NCI-H748 treated with DMSO at 0.1 percent for 48 hours (cell line): ENCODE results near the gene ATP2B2.

ENCODE experiments used
- DNase-seq: peaks from one replicate; lab custom pipeline; 2025; lab: John Stamatoyannopoulos, UW

ATP2B2 gene

GRCh38 chr3:10328460-10329071, 176.8 kb downstream of the ATP2B2 start:
- no peak for DNase-seq

- no peak for DNase-seq
These were observed 177.8 kb downstream of the ATP2B2 start for GRCh38 chr3:10327592-10327991.

GRCh38 chr3:10322352-10322710, 183.1 kb downstream of the ATP2B2 start:
- no peak for DNase-seq

GRCh38 chr3:10321630-10322351, 183.6 kb downstream of the ATP2B2 start:
- DNase-seq: no peak

- DNase-seq: no peak
These were observed 185.1 kb downstream of the ATP2B2 start for GRCh38 chr3:10320320-10320677.

GRCh38 chr3:10319804-10320203, 185.6 kb downstream of the ATP2B2 start:
- DNase-seq: no peak

GRCh38 chr3:10319251-10319650, 186.1 kb downstream of the ATP2B2 start:
- DNase-seq: no peak

- no peak for DNase-seq
These were observed 187.4 kb downstream of the ATP2B2 start for GRCh38 chr3:10317961-10318350.

GRCh38 chr3:10317311-10317960, 187.9 kb downstream of the ATP2B2 start:
- DNase-seq: no peak

GRCh38 chr3:10315771-10316344, 189.5 kb downstream of the ATP2B2 start:
- no peak for DNase-seq

GRCh38 chr3:10315101-10315500, 190.3 kb downstream of the ATP2B2 start:
- DNase-seq: no peak

- no peak for DNase-seq
These were observed 192.5 kb downstream of the ATP2B2 start for GRCh38 chr3:10312861-10313260.

GRCh38 chr3:10312391-10312790, 193.0 kb downstream of the ATP2B2 start:
- no peak for DNase-seq

GRCh38 chr3:10311710-10312109, 193.7 kb downstream of the ATP2B2 start:
- DNase-seq: no peak

- DNase-seq: no peak
These were observed 194.8 kb downstream of the ATP2B2 start for GRCh38 chr3:10310578-10310977.

- no peak for DNase-seq
These were observed 195.7 kb downstream of the ATP2B2 start for GRCh38 chr3:10309736-10310135.

GRCh38 chr3:10308678-10309077, 196.7 kb downstream of the ATP2B2 start:
- no peak for DNase-seq

GRCh38 chr3:10306156-10306555, 199.2 kb downstream of the ATP2B2 start:
- no peak for DNase-seq

GRCh38 chr3:10305331-10305902, 200.0 kb downstream of the ATP2B2 start:
- DNase-seq: no peak

- DNase-seq: no peak
These were observed 200.5 kb downstream of the ATP2B2 start for GRCh38 chr3:10304905-10305304.

GRCh38 chr3:10303785-10304184, 201.6 kb downstream of the ATP2B2 start:
- DNase-seq: no peak

GRCh38 chr3:10303105-10303504, 202.3 kb downstream of the ATP2B2 start:
- DNase-seq: no peak

- no peak for DNase-seq
These were observed 205.3 kb downstream of the ATP2B2 start for GRCh38 chr3:10300087-10300486.
